Measurements from ENCODE around the gene WDR59. TPM values are rescaled to one million over a fixed set of nuclear protein-coding genes. Genes with fewer than 3 reads are reported as not detected.

The WDR59 gene, protein sequence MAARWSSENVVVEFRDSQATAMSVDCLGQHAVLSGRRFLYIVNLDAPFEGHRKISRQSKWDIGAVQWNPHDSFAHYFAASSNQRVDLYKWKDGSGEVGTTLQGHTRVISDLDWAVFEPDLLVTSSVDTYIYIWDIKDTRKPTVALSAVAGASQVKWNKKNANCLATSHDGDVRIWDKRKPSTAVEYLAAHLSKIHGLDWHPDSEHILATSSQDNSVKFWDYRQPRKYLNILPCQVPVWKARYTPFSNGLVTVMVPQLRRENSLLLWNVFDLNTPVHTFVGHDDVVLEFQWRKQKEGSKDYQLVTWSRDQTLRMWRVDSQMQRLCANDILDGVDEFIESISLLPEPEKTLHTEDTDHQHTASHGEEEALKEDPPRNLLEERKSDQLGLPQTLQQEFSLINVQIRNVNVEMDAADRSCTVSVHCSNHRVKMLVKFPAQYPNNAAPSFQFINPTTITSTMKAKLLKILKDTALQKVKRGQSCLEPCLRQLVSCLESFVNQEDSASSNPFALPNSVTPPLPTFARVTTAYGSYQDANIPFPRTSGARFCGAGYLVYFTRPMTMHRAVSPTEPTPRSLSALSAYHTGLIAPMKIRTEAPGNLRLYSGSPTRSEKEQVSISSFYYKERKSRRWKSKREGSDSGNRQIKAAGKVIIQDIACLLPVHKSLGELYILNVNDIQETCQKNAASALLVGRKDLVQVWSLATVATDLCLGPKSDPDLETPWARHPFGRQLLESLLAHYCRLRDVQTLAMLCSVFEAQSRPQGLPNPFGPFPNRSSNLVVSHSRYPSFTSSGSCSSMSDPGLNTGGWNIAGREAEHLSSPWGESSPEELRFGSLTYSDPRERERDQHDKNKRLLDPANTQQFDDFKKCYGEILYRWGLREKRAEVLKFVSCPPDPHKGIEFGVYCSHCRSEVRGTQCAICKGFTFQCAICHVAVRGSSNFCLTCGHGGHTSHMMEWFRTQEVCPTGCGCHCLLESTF
- 25.1 to 32.3 TPM (median 31.0 TPM) in 5 replicates for total RNA-seq (2022; extraction: Qiagen RNA extraction; ENCODE audit: low read depth)

DNA sequence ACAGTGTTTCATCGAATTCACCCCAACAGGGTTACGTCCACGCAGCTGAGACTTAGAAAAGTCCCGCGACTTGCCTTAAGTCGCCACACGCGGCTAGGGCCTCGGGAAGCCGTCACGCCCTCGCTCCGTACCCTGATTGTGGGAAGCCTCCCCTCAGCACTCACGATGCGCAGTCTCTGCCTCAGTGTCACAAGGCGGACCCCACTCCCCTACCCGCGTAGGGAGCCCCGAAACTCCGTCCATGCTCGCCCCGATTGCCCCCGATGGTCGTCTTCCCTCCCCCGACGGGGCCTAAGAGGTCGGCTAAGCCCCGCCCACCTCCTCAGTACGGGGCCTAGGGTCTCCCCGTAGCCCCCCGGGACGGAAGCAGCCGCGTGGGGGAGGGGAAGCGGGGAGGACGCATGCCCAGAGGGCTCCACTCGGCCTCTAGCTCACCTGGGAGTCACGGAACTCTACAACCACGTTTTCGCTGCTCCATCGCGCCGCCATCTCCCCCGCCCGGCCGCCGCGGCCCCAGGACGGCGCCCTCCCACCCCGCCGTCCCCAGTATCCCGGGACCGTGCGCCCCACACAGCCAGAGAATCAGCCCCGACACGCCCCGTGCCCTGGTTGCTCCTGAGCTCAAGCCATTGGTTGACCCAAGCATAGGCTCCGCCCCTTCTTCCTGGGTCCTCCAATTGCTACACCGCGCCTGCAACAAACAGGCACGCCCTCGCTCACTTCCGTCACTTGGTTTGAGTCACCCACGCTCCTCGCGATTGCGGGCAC is at the start of gene WDR59:
Gene WDR59, minus strand, starts transcription at position 595 of the 768 bp plus-strand sequence. Its CDS starts 106 bp downstream, at position 489.

DNA sequence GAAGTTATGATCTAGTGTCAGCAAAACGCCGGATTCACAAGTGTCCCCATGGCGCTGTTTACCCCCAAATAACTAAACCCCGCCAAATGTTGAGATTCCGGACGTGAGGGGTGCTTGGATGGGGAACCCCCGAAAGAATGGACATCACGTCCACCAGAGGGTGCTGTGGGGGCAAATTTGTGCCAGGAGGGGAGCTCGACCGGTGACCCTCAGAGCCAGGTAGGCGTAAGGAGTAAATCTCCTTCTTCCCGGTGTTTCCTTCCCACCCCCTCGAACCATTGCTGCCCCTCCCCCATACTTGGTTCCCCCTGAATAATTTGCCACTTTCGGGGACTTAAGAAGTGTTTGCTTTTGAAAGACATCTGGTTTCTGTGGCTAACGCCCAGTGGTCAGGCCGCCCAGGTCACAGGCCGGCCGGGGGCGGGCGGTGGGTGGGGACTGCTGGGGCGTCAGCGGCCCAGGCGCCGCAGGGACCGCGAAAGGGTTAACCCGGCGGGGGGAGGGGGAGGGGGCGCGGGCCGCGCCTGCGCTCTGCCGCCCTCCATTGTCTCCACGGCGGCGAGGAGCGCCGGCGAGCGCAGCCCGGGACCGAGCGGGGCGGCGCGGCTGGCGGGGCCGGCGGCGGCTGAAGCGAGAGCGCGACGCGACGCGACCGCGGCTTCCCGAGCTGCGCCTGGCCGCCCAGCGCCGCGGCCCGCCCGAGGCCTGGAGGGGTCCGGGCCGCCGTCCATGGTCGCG is 13.7 kb upstream of the WDR59 start, which contains the start of gene ZNRF1:
Gene ZNRF1, plus strand, starts transcription at position 544 of the 738 bp plus-strand sequence. CDS start 648 bp downstream, outside the sequence.

Other genes starting within 250 kb of the WDR59 start
- gene FA2H, start 210.3 kb downstream of the WDR59 start, total RNA-seq (2022; extraction: Qiagen RNA extraction; ENCODE audit: low read depth), result 34.7 to 45.6 TPM (median 38.1 TPM) in 5 replicates
- 17.3 to 24.5 TPM (median 23.4 TPM) in 5 replicates for gene ZNRF1, start 13.9 kb upstream of the WDR59 start, total RNA-seq (2022; extraction: Qiagen RNA extraction; ENCODE audit: low read depth)
- gene LDHD, start 131.7 kb upstream of the WDR59 start, total RNA-seq (2022; extraction: Qiagen RNA extraction; ENCODE audit: low read depth), result 0.55 to 0.84 TPM (median 0.76 TPM) in 5 replicates
- gene ZFP1, start 163.4 kb upstream of the WDR59 start, total RNA-seq (2022; extraction: Qiagen RNA extraction; ENCODE audit: low read depth), result 10.1 to 11.3 TPM (median 11.0 TPM) in 5 replicates
- gene CTRB2, start 222.0 kb upstream of the WDR59 start, total RNA-seq (2022; extraction: Qiagen RNA extraction; ENCODE audit: low read depth), result not detected in 5 replicates
- not detected in 5 replicates for gene CTRB1, start 233.9 kb upstream of the WDR59 start, total RNA-seq (2022; extraction: Qiagen RNA extraction; ENCODE audit: low read depth)